Measurements from ENCODE around the gene ARRB2.

DNA sequence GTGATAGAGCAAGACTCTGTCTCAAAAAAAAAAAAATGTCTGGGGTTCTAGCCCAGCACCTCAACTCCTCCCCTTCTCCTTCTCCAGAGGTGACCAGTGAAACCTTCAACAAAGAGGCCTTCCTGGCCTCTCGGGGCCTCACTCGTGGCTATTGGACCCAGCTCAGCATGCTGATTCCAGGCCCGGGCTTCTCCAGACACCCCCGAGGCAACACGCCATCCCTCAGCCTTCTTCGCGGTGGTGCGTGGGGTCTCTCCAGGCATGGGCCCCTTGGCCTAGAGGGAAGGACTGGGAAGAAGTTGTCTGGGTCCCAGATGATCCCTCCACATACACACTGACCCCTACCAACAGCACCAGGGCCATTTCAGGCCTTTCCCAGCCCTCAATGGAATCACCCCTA, 32.8 kb downstream of the ARRB2 start:
- no peak for TF ChIP-seq POLR2A (IDR thresholded peaks at IDR 0.05)
- no peak for TF ChIP-seq POLR2AphosphoS5 (IDR thresholded peaks at IDR 0.05)
